ENCODE results near the gene SLC46A2. TPM values are rescaled to one million over a fixed set of nuclear protein-coding genes. Genes with fewer than 3 reads are reported as not detected.

The SLC46A2 gene
- total and polyA plus RNA-seq, 2 of the 8 experiments (the other 6 are each of a cell fraction or from before 2014, with no cell fraction given) = 0.03 TPM; not detected in 1

DNA sequence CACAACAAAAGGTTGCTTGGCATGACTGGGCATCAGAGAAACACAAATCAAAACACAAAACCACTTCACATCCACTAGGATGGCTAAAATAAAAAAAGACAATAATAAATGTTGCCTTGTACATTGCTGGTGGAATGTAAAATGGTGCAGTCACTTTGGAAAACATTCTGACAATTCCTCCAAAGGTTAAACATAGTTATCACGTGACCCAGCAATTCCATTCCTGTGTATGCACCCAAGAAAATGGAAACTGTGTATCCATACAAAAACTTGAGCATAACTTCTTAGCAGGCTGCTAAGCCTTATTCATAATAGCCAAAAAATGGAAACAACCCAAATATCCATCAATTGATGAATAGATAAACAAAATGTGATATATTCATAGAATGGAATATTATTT lies 10.2 kb upstream of the SLC46A2 start:
- no peak overlapping the region for H3K23ac ChIP-seq (ENCODE audit: insufficient read length)
- no peak overlapping the region for H2BK12ac ChIP-seq (ENCODE audit: low read depth, low read length)
- H4K8ac ChIP-seq (ENCODE audit: extremely low read depth, insufficient read depth, low read length) = no peak overlapping the region
- POLR2A ChIA-PET (ENCODE audit: partially characterized antibody) = no interaction called here
- H3K18ac ChIP-seq (ENCODE audit: extremely low read depth, low read length) = no peak overlapping the region
- H2AFZ ChIP-seq (ENCODE audit: low read length) = no peak overlapping the region
- H2BK20ac ChIP-seq (ENCODE audit: low read length) = no peak overlapping the region
- no peak overlapping the region for H2AK5ac ChIP-seq (ENCODE audit: low read depth, low read length)
- CTCF ChIA-PET (ENCODE audit: partially characterized antibody) = interaction anchor here (3.5 to 3.7 kb wide), 2 partner anchors 20 to 56 kb away, joined by 43 to 62 read pairs; no protein-coding TSS in a partner anchor
- no peaks in the 10 kb centered on the region for H3K4me1 ChIP-seq (replicated peaks in 1 of 4; ENCODE audit: control insufficient read depth in 3 of 4, insufficient read depth in 4 of 4, low read length in 3 of 4)
- H3K79me1 ChIP-seq (ENCODE audit: low read depth, low read length) = no peaks in the 10 kb centered on the region
- 72% methylated on average over 1 of the region's 1 CpG; no CpG with 5 or more reads in 1 of the 2 experiments for WGBS, 2 experiments (ENCODE audit: extremely low coverage in 1 of 2, insufficient coverage in 1 of 2, insufficient read length in 1 of 2, insufficient replicate concordance in 2 of 2, low coverage in 1 of 2, low lambda C conversion rate in 2 of 2, missing lambda C conversion rate in 1 of 2)
- H3K4me2 ChIP-seq (ENCODE audit: insufficient read depth in 1 of 2, low read depth in 2 of 2, low read length in 2 of 2) = no peak overlapping the region
- no peak overlapping the region for H2BK120ac ChIP-seq (replicated peaks; ENCODE audit: low read depth, low read length)
- H3K9me3 ChIP-seq (ENCODE audit: insufficient read depth in 2 of 2, low read depth in 1 of 2, low read length in 1 of 2) = no peaks in the 10 kb centered on the region
- H3K4ac ChIP-seq (replicated peaks; ENCODE audit: insufficient read length, low read depth, low read length) = no peak overlapping the region
- no peaks in the 10 kb centered on the region for H3K79me2 ChIP-seq (ENCODE audit: control insufficient read depth in 1 of 2, insufficient read depth in 2 of 2, low read length in 2 of 2)
- no peak overlapping the region for H3K27ac ChIP-seq (ENCODE audit: low read depth, low read length)
- H4K20me1 ChIP-seq (replicated peaks in 1 of 2; ENCODE audit: control insufficient read depth in 1 of 2, insufficient read depth in 2 of 2, low read length in 2 of 2) = no peaks in the 10 kb centered on the region
- TF ChIP-seq RBBP5 (IDR thresholded peaks at IDR 0.05; ENCODE audit: borderline replicate concordance, low read depth, low read length) (no peak), BCL11A (IDR thresholded peaks at IDR 0.05; ENCODE audit: low read depth in 2 of 2, low read length in 2 of 2) (no peak), PHF8 (conservative IDR thresholded peaks at IDR 0.05; ENCODE audit: low read depth, low read length) (no peak), JUND (IDR thresholded peaks at IDR 0.05; ENCODE audit: low read length) (no peak), POU5F1 (IDR thresholded peaks at IDR 0.05; ENCODE audit: low read depth, low read length) (no peak), TCF12 (IDR thresholded peaks at IDR 0.05; ENCODE audit: low read depth, low read length) (no peak), CEBPB (IDR thresholded peaks at IDR 0.05; ENCODE audit: low read depth, low read length) (no peak), SUZ12 (IDR thresholded peaks at IDR 0.05; ENCODE audit: low read length) (no peak), TEAD4 (IDR thresholded peaks at IDR 0.05; ENCODE audit: low read depth, low read length) (no peak), MAFK (IDR thresholded peaks at IDR 0.05; ENCODE audit: low read depth, low read length) (no peak), ATF3 (IDR thresholded peaks at IDR 0.05; ENCODE audit: insufficient read depth, low read depth, low read length) (no peak), EP300 (IDR thresholded peaks at IDR 0.05; ENCODE audit: borderline replicate concordance in 1 of 2, low read depth in 2 of 2, low read length in 2 of 2) (no peak)
- H3K23me2 ChIP-seq (ENCODE audit: low read depth, low read length) = no peaks in the 10 kb centered on the region
- H4K91ac ChIP-seq (replicated peaks; ENCODE audit: insufficient read length, low read length) = no peak overlapping the region
- no peaks in the 10 kb centered on the region for H3K36me3 ChIP-seq (ENCODE audit: control insufficient read depth in 2 of 4, insufficient read depth in 4 of 4, low read length in 3 of 4)
- no peak overlapping the region for H2BK15ac ChIP-seq (ENCODE audit: low read length)
- FAIRE-seq = no peak
- H4K5ac ChIP-seq (ENCODE audit: insufficient read length, low read depth, low read length) = no peak overlapping the region
- H3K9ac ChIP-seq (replicated peaks in 1 of 4; ENCODE audit: extremely low read depth in 1 of 4, low read depth in 3 of 4, low read length in 3 of 4) = no peak overlapping the region
- no peak for DNase-seq (ENCODE audit: low read depth in 1 of 2, low spot score in 2 of 2)
- H3K56ac ChIP-seq (replicated peaks; ENCODE audit: insufficient read length, low read depth, low read length) = no peak overlapping the region
- H3K14ac ChIP-seq (ENCODE audit: insufficient read length) = no peak overlapping the region
- no peak overlapping the region for H3K4me3 ChIP-seq (ENCODE audit: extremely low read depth in 1 of 4, insufficient read depth in 2 of 4, low read depth in 3 of 4, low read length in 4 of 4)
- no peak overlapping the region for H2BK5ac ChIP-seq (ENCODE audit: low read depth, low read length)
- no peaks in the 10 kb centered on the region; a peak in 1 of 7 replicates for H3K27me3 ChIP-seq (replicated peaks in 1 of 4; ENCODE audit: control insufficient read depth in 3 of 4, extremely low read depth in 1 of 4, insufficient read depth in 3 of 4, low read length in 3 of 4)
